ENCODE results near the gene STX10. TPM values are rescaled to one million over a fixed set of nuclear protein-coding genes. Genes with fewer than 3 reads are reported as not detected.
A peak's percentile ranks its signal among the peaks of the same experiment; 100 is the strongest.
"Not testable (repeated sequence)": the region's sequence is repeated elsewhere in the genome, so short reads cannot be mapped to it uniquely, and the experiment has no call there.

The STX10 gene
- total RNA-seq, 2 experiments from 2014 or later: 53.3 to 55.0 TPM

DNA sequence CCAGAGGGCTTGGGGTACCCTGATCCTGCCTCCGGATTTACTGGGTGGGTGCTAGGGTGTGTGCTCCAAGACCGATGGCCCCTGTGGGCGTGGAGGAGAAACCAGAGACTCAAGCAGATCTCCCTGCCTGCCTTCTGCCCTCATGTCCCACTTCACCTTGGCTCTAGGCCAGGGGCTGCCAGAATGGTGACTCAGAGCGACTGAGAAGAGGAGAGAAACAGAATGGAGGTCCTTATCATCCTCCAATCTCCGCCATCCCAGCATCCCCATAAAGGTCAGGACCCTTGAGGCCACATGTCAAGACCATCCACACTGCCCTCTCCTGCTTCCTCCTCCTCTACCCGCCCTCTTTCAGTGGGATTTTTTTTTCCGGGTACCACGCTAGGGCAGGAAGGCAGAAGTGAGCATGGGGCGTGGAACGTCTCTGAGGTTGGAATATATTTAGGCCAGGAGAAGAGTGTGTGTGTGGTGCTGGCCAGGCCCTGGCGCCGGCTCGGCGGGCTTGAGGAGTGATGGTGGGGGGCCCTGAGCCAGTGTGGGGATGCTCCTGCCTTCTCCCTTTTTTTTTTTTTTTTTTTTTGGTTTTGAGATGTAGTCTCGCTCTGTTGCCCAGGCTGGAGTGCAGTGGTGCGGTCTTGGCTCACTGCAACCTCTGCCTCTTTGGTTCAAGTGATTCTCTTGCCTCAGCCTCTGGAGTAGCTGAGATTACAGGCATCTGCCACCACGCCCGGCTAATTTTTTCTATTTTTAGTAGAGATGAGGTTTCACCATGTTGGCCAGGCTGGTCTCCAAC lies 22.4 kb upstream of the STX10 start:
- Mint-ChIP-seq H3K27me3 (no peaks in the 10 kb centered on the region), H3K9me3 (peaks cover 2% of the 10 kb centered on the region), H3K4me1 (peaks cover 54% of the 10 kb centered on the region), H3K27ac (peak overlapping the region; percentile 99), H3K4me3 (peak overlapping the region; percentile 87), H3K36me3 (peaks cover 3% of the 10 kb centered on the region)
- peak; percentile 86 for DNase-seq

DNA sequence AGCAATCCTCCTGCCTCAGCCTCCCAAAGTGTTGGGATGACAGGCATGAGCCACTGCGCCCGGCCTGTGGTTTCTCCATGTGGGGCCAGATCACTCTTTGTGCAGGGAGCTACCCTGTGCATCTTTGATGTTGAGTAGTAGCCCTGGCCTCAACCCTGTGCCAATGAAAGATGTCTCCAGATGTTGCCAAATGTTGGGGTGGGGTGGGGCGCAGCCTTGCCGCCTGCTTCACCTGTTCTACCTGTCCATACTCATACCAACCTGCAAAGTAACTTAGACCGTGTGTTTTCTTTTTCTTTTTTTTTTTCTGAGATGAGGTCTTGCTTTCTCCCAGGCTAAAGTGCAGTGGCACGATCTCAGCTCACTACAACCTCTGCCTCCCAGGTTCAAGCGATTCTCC lies 21.0 kb upstream of the STX10 start:
- no peaks in the 10 kb centered on the region for H3K27me3 Mint-ChIP-seq
- H3K9me3 Mint-ChIP-seq: peaks cover 2% of the 10 kb centered on the region
- no peak for DNase-seq
- H3K36me3 Mint-ChIP-seq: peaks cover 5% of the 10 kb centered on the region
- H3K27ac Mint-ChIP-seq: peak overlapping the region; percentile 99
- no peak overlapping the region for H3K4me3 Mint-ChIP-seq
- H3K4me1 Mint-ChIP-seq: peaks cover 66% of the 10 kb centered on the region

DNA sequence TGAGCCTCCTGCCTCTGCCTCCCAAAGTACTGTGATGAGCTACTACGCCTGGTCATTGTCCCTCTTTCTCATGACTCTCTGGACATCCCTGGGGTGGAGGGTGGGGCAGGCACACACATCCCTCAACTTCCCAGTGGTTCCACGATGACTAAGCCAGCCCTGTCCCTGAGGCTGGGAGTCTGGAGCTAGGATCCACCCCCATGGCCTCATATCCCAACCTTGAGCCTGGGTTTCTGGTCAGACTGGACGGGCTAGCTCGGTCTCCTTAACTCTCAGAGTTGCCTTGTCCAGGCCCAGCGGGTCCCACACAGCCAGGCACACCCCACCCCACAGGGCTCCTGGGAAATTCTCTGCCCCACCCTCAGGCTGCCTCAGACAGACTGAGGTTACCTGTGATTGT lies 19.6 kb upstream of the STX10 start:
- Mint-ChIP-seq H3K4me1 (peaks cover 78% of the 10 kb centered on the region), H3K27ac (peak overlapping the region; percentile 32), H3K4me3 (no peak overlapping the region), H3K27me3 (no peaks in the 10 kb centered on the region), H3K9me3 (peaks cover 2% of the 10 kb centered on the region), H3K36me3 (peaks cover 5% of the 10 kb centered on the region)
- no peak for DNase-seq

DNA sequence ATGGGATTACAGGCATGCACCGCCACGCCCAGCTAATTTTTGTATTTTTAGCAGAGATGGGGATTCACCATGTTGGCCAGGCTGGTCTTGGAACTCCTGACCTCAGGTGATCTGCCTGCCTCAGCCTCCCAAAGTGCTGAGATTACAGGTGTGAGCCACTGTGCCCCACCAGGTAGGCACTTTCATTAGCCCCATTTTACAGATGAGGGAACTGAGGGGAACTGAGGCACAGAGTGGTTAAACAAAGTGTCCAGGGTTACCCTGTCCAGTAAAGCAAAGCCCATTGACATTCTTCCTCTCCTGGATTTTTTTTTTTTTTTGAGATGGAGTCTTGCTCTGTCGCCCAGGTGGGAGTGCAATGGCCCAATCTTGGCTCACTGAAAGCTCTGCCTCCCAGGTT lies 16.0 kb upstream of the STX10 start:
- peaks cover 72% of the 10 kb centered on the region for H3K4me1 Mint-ChIP-seq
- H3K36me3 Mint-ChIP-seq, DNase-seq, H3K27me3 Mint-ChIP-seq, H3K4me3 Mint-ChIP-seq, H3K27ac Mint-ChIP-seq, H3K9me3 Mint-ChIP-seq: not testable (repeated sequence)

DNA sequence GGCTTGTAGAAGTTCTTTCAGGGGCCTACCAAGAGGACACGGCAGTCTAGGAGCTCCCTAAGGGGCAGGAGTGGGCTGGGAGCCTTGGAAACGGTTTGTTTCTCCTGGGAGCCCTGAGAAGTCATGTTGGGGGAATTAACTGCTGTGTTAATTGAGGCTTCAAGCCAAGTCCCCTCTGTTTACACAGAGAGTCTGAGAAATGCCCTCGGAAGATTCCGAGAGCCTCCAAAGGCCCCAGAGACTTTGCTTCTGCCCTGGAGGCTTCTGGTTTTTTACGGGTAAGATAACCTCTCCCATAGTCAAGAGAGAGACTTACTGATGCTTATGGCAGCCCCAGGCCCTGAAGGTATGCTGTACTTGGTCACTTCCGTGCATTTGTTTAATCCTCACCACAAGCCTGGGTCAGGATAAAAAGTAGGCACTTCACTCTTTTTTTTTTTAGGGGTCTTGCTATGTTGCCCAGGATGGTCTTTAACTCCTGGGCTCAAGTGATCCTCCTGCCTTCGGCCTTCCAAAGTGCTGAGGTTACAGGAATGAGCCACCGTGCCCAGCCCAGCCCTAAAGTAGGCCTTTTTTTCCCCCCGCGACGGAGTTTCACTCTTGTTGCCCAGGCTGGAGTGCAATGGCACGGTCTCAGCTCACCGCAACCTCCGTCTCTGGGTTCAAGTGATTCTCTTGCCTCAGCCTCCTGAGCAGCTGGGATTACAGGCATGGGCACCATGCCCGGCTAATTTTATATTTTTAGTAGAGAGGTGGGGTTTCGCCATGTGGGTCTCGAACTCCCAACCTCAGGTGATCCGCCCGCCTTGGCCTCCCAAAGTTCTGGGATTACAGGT lies 15.2 kb upstream of the STX10 start:
- Mint-ChIP-seq H3K4me1 (peaks cover 72% of the 10 kb centered on the region), H3K27me3 (no peaks in the 10 kb centered on the region), H3K9me3 (no peaks in the 10 kb centered on the region), H3K36me3 (peaks cover 2% of the 10 kb centered on the region), H3K4me3 (no peak overlapping the region), H3K27ac (peak overlapping the region; percentile 92)
- DNase-seq: no peak

DNA sequence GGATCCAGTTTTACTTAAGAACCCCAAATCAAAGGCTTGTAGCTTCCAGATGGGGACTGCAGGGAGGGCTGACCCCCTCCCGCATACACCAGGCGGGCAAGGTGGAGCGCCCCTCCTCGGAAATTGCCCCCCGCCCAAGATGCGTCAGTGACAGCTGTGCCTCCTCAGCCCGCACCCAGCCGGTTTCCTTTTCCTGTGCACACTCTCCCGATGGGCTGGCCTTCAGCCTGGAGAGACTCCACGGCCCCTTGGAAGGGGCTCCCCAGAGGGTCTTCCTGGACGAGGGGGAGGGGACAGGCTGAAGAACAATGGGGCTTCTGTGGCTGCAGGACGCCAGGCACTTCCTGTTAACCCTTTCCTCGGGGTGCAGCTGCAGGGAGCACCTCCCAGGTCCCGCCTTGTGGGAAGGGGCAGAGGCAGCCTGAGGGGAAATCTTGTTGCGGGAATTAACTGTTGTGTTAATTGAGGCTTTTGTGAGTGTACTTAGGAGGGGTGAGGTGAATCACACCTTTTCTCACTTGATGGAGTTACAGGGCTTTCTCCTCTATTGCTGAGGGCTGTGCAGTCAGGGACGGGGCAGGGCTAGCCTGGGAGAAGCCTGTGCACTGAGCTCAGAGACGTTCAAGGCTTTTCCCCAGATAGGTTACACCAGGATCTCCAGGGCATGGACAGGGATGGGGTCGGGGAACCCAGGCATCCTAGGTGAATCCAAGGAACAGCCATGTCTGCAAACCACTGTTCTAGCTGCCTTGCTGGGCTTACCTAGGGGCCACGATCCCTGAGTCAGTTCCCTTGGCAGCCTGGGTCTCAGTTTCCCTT lies 14.4 kb upstream of the STX10 start:
- peaks cover 72% of the 10 kb centered on the region for H3K4me1 Mint-ChIP-seq
- H3K27ac Mint-ChIP-seq: peak overlapping the region; percentile 92
- H3K9me3 Mint-ChIP-seq: no peaks in the 10 kb centered on the region
- no peak for DNase-seq
- no peaks in the 10 kb centered on the region for H3K27me3 Mint-ChIP-seq
- H3K4me3 Mint-ChIP-seq: peak overlapping the region; percentile 65
- H3K36me3 Mint-ChIP-seq: peaks cover 2% of the 10 kb centered on the region

DNA sequence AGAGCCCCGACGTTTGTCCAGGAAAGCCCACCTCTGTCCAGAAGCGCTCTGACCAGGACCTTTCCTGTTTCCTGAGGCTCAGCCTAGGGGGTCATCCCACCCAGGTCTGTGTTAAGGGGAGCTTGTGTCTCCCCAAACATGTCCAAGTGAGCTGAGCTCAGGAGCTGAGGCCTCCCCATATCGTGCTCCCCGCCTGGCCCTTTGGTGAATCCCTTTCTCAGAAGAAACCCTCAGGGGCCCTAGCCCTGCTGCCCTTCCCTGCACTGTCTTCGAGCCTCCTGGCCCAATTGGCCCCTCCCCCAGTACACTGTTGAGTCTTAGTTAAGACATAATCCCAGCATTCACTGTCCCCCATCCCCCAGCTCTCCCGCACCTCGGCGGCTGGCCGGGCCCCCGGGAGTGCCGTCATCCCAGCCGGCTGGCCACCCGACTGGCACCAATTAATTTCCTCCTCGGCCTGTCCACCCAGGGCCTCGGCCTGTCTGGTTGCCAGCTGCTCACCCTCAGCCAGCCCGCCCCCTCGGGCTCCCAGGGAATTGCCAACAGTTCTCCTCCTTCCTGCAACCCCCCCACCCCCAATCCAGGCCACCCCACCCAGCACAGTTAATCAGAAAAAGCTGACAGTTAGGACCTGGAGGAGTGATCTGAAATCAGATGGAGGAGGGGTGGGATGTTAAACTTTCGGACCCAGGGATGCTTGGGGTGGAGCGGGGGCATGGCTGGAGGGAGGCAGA lies 13.6 kb upstream of the STX10 start:
- Mint-ChIP-seq H3K9me3 (no peaks in the 10 kb centered on the region), H3K4me3 (peak overlapping the region; percentile 70), H3K27me3 (no peaks in the 10 kb centered on the region), H3K4me1 (peaks cover 64% of the 10 kb centered on the region), H3K27ac (peak overlapping the region; percentile 92), H3K36me3 (peaks cover 2% of the 10 kb centered on the region)
- DNase-seq: peak; percentile 62

DNA sequence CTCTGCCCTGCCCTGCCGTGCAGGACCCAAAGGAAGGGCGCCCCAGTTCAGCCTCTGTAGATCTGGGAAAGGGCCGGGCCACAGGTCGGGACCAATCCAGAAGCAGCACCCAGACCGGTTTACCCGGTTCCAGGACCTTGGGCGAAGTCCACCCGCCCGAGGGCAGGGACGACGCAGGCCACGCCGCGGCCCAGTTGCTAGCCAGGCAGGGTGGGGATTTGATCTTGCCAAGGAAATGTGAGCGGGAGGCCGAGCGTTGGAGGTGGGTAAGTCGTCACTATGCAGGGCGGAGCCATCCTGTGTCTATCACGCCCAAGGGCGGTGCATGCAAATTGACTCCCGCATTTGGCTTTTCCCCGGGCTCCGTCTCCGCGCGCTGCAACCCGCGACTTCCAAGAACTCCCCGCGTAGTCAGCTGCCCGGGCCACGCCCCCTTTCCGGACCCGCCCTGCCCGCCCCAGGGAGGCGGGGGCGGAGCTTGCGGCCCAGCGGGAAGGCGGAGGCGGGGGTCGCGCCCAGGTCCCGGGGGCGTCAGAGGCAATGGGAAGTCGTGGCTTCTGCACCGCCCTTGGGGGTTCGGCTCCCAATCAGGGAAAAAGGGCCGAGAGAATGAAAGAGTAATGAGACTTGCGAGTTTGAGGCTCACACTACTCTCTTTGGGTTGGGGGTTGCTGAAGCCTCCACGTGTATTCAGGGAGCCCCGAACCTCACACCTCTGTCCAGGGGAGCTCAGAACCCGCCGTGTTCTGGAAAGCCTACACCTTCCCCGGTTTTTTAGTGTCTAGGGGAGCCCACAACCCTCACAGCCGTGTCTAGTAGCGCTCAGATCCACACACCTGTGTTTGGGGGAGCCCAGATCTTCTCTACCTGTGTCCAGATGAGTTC lies 12.8 kb upstream of the STX10 start:
- H3K36me3 Mint-ChIP-seq: peaks cover 2% of the 10 kb centered on the region
- H3K27ac Mint-ChIP-seq: peak overlapping the region; percentile 92
- peaks cover 65% of the 10 kb centered on the region for H3K4me1 Mint-ChIP-seq

DNA sequence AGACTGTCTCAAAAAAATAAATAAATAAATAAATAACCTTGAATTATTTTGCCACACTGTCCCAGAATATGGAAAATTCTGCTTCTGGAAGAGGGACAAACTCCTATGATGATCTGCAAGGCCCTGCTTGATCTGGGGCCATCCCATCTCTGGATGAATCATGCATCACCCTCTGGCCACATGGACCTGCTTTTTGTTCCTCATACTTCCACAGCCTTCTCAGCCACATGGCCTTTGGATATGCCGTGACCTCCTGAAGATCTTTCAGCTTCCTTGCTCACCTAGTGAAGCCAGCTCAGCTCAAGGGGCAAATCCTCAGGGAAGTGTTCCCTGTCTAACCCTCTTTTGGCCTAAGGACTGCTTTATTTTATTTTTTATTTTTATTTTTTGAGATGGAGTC lies 10.4 kb upstream of the STX10 start:
- H3K4me1 Mint-ChIP-seq: peaks cover 65% of the 10 kb centered on the region
- peak overlapping the region; percentile 58 for H3K27ac Mint-ChIP-seq
- H3K9me3 Mint-ChIP-seq: no peaks in the 10 kb centered on the region
- no peaks in the 10 kb centered on the region for H3K27me3 Mint-ChIP-seq
- H3K4me3 Mint-ChIP-seq: no peak overlapping the region
- peaks cover 2% of the 10 kb centered on the region for H3K36me3 Mint-ChIP-seq
- DNase-seq: no peak

More for the DNA sequence above, 12.8 kb upstream of the STX10 start:
- Mint-ChIP-seq H3K9me3 (no peaks in the 10 kb centered on the region), H3K27me3 (no peaks in the 10 kb centered on the region), H3K4me3 (peak overlapping the region; percentile 82)
- DNase-seq: peak; percentile 91

DNA sequence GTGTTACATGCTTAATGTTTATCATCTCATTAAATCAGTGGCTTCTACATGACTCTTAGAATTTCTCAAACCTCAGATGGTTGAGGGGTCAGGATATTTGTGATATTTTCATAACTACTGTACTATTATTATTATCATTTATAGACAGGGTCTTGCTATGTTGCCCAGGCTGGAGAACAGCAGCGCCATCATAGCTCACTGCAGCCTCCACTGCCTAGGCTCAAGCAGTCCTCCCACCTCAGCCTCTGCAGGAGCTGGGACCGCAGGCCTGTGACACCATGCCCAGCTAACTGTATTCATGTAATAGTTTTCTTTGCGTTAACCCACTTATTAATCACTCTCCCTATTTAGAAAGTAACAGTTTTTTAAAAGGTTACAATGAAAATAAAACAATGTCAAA lies 9.5 kb upstream of the STX10 start:
- Mint-ChIP-seq H3K36me3 (peaks cover 9% of the 10 kb centered on the region), H3K27ac (peak overlapping the region; percentile 63), H3K4me1 (peaks cover 61% of the 10 kb centered on the region), H3K4me3 (no peak overlapping the region), H3K27me3 (peaks cover under 1% of the 10 kb centered on the region), H3K9me3 (no peaks in the 10 kb centered on the region)
- DNase-seq: no peak

DNA sequence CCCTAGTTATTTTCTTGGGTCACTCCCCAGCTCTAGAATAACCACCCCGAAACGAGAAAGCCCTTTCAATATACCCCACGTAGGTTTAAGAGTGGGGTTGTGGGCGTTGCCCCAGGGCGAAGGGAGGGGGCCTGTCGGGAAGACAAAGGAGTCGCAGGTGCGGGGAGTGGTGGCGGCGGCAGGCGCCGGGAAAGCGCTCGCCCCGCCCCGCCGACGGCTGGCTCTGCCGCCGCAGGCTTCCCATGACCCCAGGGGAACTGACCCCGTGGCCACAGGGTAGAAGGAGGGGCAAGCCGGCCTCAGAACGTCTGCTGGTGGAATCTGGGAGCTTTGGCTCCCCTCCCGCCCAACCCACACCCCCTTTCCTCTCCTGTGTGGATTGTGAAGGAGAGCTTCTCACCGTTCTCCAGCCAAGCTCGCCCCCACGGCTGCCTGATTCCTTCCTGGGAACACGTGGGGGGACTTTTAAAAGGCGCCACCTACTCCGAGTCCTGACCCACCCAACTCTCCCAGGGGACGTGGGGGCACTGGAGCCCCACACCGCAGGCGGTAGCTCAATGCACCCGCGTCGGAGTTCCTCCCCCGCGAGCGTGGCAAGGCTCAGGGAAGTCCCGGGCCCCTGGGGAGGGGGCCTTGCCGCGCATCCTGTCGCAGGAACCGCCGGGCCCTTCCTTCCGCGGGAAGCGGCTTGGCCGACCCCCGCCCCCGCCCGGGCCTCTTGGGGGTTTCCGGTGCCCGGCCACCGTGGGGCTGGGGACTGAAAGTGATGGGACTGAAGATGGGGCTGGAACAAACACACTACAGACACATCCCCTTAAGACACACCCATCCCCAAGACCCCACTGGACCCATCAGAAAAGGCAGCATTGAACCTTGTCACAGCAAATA lies 5.5 kb upstream of the STX10 start:
- peak; percentile 86 for DNase-seq
- Mint-ChIP-seq H3K4me1 (peaks cover 48% of the 10 kb centered on the region), H3K36me3 (peaks cover 26% of the 10 kb centered on the region), H3K9me3 (no peaks in the 10 kb centered on the region), H3K4me3 (peak overlapping the region; percentile 99), H3K27me3 (peaks cover 14% of the 10 kb centered on the region), H3K27ac (peak overlapping the region; percentile 100)

DNA sequence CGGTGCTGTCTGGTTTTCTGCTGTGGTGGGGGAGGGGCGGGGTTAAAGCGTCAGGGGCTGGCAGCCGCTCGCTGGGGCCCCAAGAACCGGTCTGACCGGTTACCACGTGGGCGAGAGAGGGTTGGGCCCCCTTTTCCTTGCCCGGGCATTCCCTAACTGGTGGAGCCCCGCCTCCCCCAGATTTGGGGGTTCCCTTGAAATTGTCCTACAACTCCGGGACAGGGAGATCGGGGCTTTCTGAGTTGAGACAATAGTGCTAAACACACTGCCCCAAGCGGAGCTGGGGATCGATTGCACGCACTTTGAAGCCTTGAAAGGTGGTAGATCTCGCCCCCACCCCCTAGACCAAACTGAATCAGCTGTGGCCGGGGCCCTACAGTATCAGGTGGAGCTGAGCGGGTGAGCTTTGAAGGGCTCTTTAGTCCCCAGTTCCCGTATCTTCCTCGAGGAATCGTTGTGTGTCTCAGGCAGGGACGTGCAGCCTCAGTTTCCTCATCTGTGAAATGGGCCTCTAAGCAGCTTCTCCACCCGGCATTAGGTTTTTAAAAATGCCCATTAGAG lies 4.8 kb upstream of the STX10 start:
- Mint-ChIP-seq H3K27ac (peak overlapping the region; percentile 100), H3K27me3 (peaks cover 14% of the 10 kb centered on the region), H3K9me3 (no peaks in the 10 kb centered on the region), H3K4me3 (peak overlapping the region; percentile 99), H3K4me1 (peaks cover 42% of the 10 kb centered on the region), H3K36me3 (peaks cover 26% of the 10 kb centered on the region)
- DNase-seq: peak; percentile 83
